PFSK-1 (cell line): ENCODE data around the gene NECAB2.

Source experiments
- POLR2AphosphoS5 ChIP-seq: IDR thresholded peaks from 2 replicates; pipeline ENCODE4 v1.6.1; 2012; ENCODE audit warnings: low read depth, mild to moderate bottlenecking, control low read depth, low read length, moderate library complexity
- REST ChIP-seq, 2 experiments: IDR thresholded peaks; 2 replicates each; pipeline versions ENCODE4 v1.6.1 to v1.8.0; 2011 to 2012; ENCODE audit warnings: low read depth in 2 of 2, low read length in 2 of 2, control low read depth in 1 of 2, inconsistent platforms in 1 of 2, mild to moderate bottlenecking in 1 of 2, moderate library complexity in 1 of 2; ENCODE audit not compliant: insufficient read depth in 1 of 2
- TAF1 ChIP-seq: IDR thresholded peaks from 2 replicates; pipeline ENCODE4 v1.6.1; 2012; ENCODE audit warnings: low read length, control low read depth, borderline replicate concordance; ENCODE audit not compliant: insufficient read depth

GRCh38 chr16:84007520-84007919 is 39.5 kb downstream of the NECAB2 start:
- TF ChIP-seq REST (IDR thresholded peaks at IDR 0.05; ENCODE audit: insufficient read depth in 1 of 2, low read depth in 2 of 2, low read length in 2 of 2) (no peak), POLR2AphosphoS5 (no peak), TAF1 (no peak)
